ENCODE results near the gene SIRPG. TPM values are rescaled to one million over a fixed set of nuclear protein-coding genes. Genes with fewer than 3 reads are reported as not detected.

SIRPG gene
- total and polyA plus RNA-seq, 10 of the 15 experiments (the other 5 are each of a cell fraction or from before 2014, with no cell fraction given) = 1.1 to 13.0 (median 4.1) TPM

DNA sequence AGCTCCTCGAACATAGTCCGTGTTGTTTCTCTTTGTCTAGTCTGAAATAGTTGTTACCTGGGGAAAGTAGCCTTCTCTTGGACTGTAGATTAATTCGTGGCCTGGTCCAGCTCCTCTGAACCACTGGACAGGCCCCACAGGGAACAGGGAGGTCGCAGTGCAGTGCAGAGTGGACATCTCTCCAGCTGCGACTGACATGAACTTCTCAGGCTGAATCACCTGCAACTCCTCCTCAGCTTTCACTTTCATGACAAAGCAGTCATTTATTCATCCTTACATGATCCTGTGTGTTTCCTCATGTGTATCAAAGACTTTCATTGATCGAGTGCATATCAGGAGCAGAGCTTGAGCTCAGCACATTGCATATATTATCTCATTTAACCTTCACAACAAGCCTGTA is 19.1 kb upstream of the SIRPG start (continued):
- no peak for TF ChIP-seq NRF1 (conservative IDR thresholded peaks at IDR 0.05; ENCODE audit: low read depth, low read length)
- no peak for TF ChIP-seq ZNF274 (IDR thresholded peaks at IDR 0.05; ENCODE audit: insufficient read depth, insufficient read length)
- TF ChIP-seq, protein P1, sequence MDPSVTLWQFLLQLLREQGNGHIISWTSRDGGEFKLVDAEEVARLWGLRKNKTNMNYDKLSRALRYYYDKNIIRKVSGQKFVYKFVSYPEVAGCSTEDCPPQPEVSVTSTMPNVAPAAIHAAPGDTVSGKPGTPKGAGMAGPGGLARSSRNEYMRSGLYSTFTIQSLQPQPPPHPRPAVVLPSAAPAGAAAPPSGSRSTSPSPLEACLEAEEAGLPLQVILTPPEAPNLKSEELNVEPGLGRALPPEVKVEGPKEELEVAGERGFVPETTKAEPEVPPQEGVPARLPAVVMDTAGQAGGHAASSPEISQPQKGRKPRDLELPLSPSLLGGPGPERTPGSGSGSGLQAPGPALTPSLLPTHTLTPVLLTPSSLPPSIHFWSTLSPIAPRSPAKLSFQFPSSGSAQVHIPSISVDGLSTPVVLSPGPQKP (IDR thresholded peaks at IDR 0.05; ENCODE audit: low read depth, low read length) = no peak
- TF ChIP-seq SMAD5 (IDR thresholded peaks at IDR 0.05; ENCODE audit: low read depth) = no peak
- TF ChIP-seq KDM1A (IDR thresholded peaks at IDR 0.05; ENCODE audit: borderline replicate concordance) = no peak
- no peak for TF ChIP-seq CBFB (IDR thresholded peaks at IDR 0.05; ENCODE audit: low read depth)

DNA sequence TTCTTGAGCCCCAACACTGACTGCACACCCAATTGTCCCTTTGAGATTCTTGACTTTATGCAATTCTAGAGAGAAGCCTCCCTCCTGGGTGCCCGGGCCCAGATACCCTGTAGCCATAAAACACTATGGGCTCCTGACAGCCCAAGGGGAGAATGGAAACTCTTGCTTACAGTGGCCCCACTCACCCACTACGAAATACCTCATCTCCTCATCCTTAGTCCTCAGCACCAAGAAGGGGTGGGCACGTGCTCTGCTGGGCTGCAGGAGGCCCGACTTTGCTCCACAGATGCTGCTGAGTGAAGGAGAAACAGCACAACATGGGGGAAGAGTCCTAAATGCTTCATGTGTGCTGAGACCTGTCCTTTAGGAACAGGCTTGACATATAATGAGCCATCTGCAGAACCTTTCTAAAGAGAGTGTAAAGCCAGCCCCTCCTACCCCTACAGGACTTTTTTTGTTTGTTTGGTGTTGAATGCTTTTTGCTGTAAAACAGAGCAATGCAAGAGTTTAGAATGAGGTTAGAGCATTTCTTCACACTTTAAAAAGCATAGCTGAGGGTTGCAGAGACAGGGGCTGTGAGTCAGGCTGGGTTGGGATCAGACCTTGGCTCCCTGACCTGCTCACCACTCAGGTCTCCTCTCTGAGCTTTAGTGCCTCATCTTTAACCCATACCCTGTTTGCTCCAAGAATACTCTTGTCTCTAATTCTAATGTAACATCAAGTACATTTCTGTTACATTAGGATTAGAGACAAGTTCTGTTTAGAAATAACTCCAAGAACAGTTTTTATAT is 17.6 kb upstream of the SIRPG start:
- no TSS peak for BruUV-seq (replicated peaks)
- no peak for TF ChIP-seq IKZF2 (IDR thresholded peaks at IDR 0.05)
- no peak for TF ChIP-seq FOXK2 (IDR thresholded peaks at IDR 0.05)
- TF ChIP-seq BMI1 (IDR thresholded peaks at IDR 0.05; ENCODE audit: borderline replicate concordance) = no peak
- TF ChIP-seq SUPT20H (IDR thresholded peaks at IDR 0.05; ENCODE audit: borderline replicate concordance, control insufficient read depth, low read depth, low read length) = no peak
- TF ChIP-seq HDAC6 (IDR thresholded peaks at IDR 0.05; ENCODE audit: unreplicated experiment) = no peak
- TF ChIP-seq YBX1 (IDR thresholded peaks at IDR 0.05) = no peak
- no peak for TF ChIP-seq STAT1 (conservative IDR thresholded peaks at IDR 0.05)
- TF ChIP-seq SMAD5 (IDR thresholded peaks at IDR 0.05; ENCODE audit: low read depth) = no peak
- no peak for TF ChIP-seq STAT3 (IDR thresholded peaks at IDR 0.05; ENCODE audit: low read depth, low read length)
- TF ChIP-seq, protein P2, sequence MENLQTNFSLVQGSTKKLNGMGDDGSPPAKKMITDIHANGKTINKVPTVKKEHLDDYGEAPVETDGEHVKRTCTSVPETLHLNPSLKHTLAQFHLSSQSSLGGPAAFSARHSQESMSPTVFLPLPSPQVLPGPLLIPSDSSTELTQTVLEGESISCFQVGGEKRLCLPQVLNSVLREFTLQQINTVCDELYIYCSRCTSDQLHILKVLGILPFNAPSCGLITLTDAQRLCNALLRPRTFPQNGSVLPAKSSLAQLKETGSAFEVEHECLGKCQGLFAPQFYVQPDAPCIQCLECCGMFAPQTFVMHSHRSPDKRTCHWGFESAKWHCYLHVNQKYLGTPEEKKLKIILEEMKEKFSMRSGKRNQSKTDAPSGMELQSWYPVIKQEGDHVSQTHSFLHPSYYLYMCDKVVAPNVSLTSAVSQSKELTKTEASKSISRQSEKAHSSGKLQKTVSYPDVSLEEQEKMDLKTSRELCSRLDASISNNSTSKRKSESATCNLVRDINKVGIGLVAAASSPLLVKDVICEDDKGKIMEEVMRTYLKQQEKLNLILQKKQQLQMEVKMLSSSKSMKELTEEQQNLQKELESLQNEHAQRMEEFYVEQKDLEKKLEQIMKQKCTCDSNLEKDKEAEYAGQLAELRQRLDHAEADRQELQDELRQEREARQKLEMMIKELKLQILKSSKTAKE (IDR thresholded peaks at IDR 0.05; ENCODE audit: low read depth, poor library complexity, severe bottlenecking) = no peak
- TF ChIP-seq, protein P3, sequence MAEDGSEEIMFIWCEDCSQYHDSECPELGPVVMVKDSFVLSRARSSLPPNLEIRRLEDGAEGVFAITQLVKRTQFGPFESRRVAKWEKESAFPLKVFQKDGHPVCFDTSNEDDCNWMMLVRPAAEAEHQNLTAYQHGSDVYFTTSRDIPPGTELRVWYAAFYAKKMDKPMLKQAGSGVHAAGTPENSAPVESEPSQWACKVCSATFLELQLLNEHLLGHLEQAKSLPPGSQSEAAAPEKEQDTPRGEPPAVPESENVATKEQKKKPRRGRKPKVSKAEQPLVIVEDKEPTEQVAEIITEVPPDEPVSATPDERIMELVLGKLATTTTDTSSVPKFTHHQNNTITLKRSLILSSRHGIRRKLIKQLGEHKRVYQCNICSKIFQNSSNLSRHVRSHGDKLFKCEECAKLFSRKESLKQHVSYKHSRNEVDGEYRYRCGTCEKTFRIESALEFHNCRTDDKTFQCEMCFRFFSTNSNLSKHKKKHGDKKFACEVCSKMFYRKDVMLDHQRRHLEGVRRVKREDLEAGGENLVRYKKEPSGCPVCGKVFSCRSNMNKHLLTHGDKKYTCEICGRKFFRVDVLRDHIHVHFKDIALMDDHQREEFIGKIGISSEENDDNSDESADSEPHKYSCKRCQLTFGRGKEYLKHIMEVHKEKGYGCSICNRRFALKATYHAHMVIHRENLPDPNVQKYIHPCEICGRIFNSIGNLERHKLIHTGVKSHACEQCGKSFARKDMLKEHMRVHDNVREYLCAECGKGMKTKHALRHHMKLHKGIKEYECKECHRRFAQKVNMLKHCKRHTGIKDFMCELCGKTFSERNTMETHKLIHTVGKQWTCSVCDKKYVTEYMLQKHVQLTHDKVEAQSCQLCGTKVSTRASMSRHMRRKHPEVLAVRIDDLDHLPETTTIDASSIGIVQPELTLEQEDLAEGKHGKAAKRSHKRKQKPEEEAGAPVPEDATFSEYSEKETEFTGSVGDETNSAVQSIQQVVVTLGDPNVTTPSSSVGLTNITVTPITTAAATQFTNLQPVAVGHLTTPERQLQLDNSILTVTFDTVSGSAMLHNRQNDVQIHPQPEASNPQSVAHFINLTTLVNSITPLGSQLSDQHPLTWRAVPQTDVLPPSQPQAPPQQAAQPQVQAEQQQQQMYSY (CRISPR knock-in tag; IDR thresholded peaks at IDR 0.05) = no peak

More for the DNA sequence above, 17.6 kb upstream of the SIRPG start:
- H3K9me3 ChIP-seq (replicated peaks; ENCODE audit: control insufficient read depth, insufficient read depth, low read length) = no peaks in the 10 kb centered on the region
- WGBS (ENCODE audit: insufficient coverage, insufficient replicate concordance, low lambda C conversion rate, missing lambda C conversion rate) = 22% methylated on average over 4 of the region's 4 CpGs
- H2AFZ ChIP-seq (ENCODE audit: control insufficient read depth, low read depth, low read length) = no peak overlapping the region
- ATAC-seq (no peak), DNase-seq (ENCODE audit: low read depth, low spot score) (no peak), FAIRE-seq (no peak)
- CTCF ChIA-PET = interaction anchor here (1.2 kb wide), 1 partner anchor 89 kb away, joined by 3 read pairs; no protein-coding TSS in a partner anchor
- no peak overlapping the region for H3K4me3 ChIP-seq
- intact Hi-C loops (cut with micrococcal nuclease; ENCODE audit: unreplicated experiment) (no loop called here), in situ Hi-C loops (cut with MboI) (no loop called here)
- H3K4me1 ChIP-seq (ENCODE audit: control insufficient read depth, insufficient read depth, low read length) = 0 out of 2 replicates have a peak, but pooled peaks cover 4% of the 10 kb centered on the region
- SMC1A ChIA-PET (ENCODE audit: uncharacterized antibody, unreplicated experiment) = interaction anchor here (3.8 kb wide), 1 partner anchor 9 kb away, joined by 24 read pairs; no protein-coding TSS in a partner anchor
- H3K9ac ChIP-seq (ENCODE audit: control insufficient read depth, insufficient read depth, low read length) = no peak overlapping the region
- H4K20me1 ChIP-seq (ENCODE audit: control insufficient read depth, insufficient read depth) = no peaks in the 10 kb centered on the region
- POLR2A ChIA-PET = no interaction called here
- RAD21 ChIA-PET (ENCODE audit: unreplicated experiment) = interaction anchor here (0.9 kb wide), 1 partner anchor 59 kb away, joined by 3 read pairs; no protein-coding TSS in a partner anchor
- no peaks in the 10 kb centered on the region for H3K36me3 ChIP-seq (ENCODE audit: control insufficient read depth in 2 of 2, insufficient read depth in 2 of 2, low read length in 1 of 2)
- H3K27me3 ChIP-seq (replicated peaks in 1 of 2; ENCODE audit: control insufficient read depth in 2 of 2, insufficient read depth in 2 of 2, low read length in 1 of 2) = peaks cover 0 to 2% of the 10 kb centered on the region in 2 experiments; a peak in 1 of 4 replicates
- H3K27ac ChIP-seq (ENCODE audit: control insufficient read depth, insufficient read depth) = no peak overlapping the region
- no peak overlapping the region for H3K4me2 ChIP-seq (ENCODE audit: control insufficient read depth, insufficient read depth)
- no peaks in the 10 kb centered on the region for H3K79me2 ChIP-seq (ENCODE audit: control insufficient read depth, insufficient read depth, low read length)

All from GM12878 (cell line).